ENCODE results near the gene GMPR2. TPM values are rescaled to one million over a fixed set of nuclear protein-coding genes. Genes with fewer than 3 reads are reported as not detected.

GMPR2 gene
- total and polyA plus RNA-seq, 2 of the 13 experiments (the other 11 are each of a cell fraction or from before 2014, with no cell fraction given), result 210 to 273 TPM

GRCh38 chr14:24271134-24271833 is 38.6 kb downstream of the GMPR2 start, which contains the start of gene RABGGTA (continued):
- TF ChIP-seq CENPBD1 (CRISPR knock-in tag; IDR thresholded peaks at IDR 0.05; ENCODE audit: borderline replicate concordance, low read depth), result no peak; the same call in 1 of the 2 replicates
- TF ChIP-seq ZNF292 (CRISPR knock-in tag; IDR thresholded peaks at IDR 0.05; ENCODE audit: borderline replicate concordance, low read depth), result peak; percentile 84
- TF ChIP-seq ZNF33A (CRISPR knock-in tag; IDR thresholded peaks at IDR 0.05; ENCODE audit: borderline replicate concordance), result no peak
- peak; percentile 84 for TF ChIP-seq AGO1 (IDR thresholded peaks at IDR 0.05; ENCODE audit: low read depth, low read length, poor library complexity, severe bottlenecking)
- TF ChIP-seq NFE2L2 (IDR thresholded peaks at IDR 0.05; ENCODE audit: low read length), result no peak
- peak; percentile 98 for TF ChIP-seq ZHX1 (CRISPR knock-in tag; IDR thresholded peaks at IDR 0.05; ENCODE audit: low read depth)
- TF ChIP-seq ZBTB43 (CRISPR knock-in tag; conservative IDR thresholded peaks at IDR 0.05), result peak; percentile 98
- no peak for TF ChIP-seq MBNL3 (CRISPR knock-in tag; conservative IDR thresholded peaks at IDR 0.05)
- peak; percentile 95 for TF ChIP-seq ZNF737 (CRISPR knock-in tag; IDR thresholded peaks at IDR 0.05; ENCODE audit: borderline replicate concordance)
- peak; percentile 100 for TF ChIP-seq FOXC1 (CRISPR knock-in tag; IDR thresholded peaks at IDR 0.05; ENCODE audit: borderline replicate concordance)
- 0 out of 2 replicates have a peak, but pooled peaks have one; percentile 2 for TF ChIP-seq USF2 (IDR thresholded peaks at IDR 0.05; ENCODE audit: low read depth, low read length)
- peak; percentile 36; the same call in 1 of the 2 replicates for TF ChIP-seq USF2 (CRISPR knock-in tag; IDR thresholded peaks at IDR 0.05; ENCODE audit: borderline replicate concordance)
- 0 out of 2 replicates have a peak, but pooled peaks have one; percentile 59 for TF ChIP-seq ZNF615 (CRISPR knock-in tag; IDR thresholded peaks at IDR 0.05; ENCODE audit: borderline replicate concordance)
- TF ChIP-seq ZNF776 (CRISPR knock-in tag; IDR thresholded peaks at IDR 0.05), result peak; percentile 99
- TF ChIP-seq ZFP36 (IDR thresholded peaks at IDR 0.05; ENCODE audit: borderline replicate concordance, low read depth, low read length, partially characterized antibody), result no peak
- no peak for TF ChIP-seq PLRG1 (conservative IDR thresholded peaks at IDR 0.05)
- peak; percentile 99 for TF ChIP-seq ZBTB7B (CRISPR knock-in tag; IDR thresholded peaks at IDR 0.05)
- TF ChIP-seq POLR2A (IDR thresholded peaks at IDR 0.05; ENCODE audit: insufficient read depth in 1 of 2, low read depth in 2 of 2, low read length in 2 of 2), result peak in 1 of 2 experiments; percentile 96; a peak in 2 of 4 replicates
- peak; percentile 74; the same call in 1 of the 2 replicates for TF ChIP-seq ZSCAN30 (CRISPR knock-in tag; IDR thresholded peaks at IDR 0.05)
- peak; percentile 94 for TF ChIP-seq SP140L (CRISPR knock-in tag; IDR thresholded peaks at IDR 0.05; ENCODE audit: borderline replicate concordance)
- peak; percentile 97 for TF ChIP-seq ZBTB2 (CRISPR knock-in tag; IDR thresholded peaks at IDR 0.05; ENCODE audit: low read depth)
